ENCODE data around the gene YY1. TPM values are rescaled to one million over a fixed set of nuclear protein-coding genes. Genes with fewer than 3 reads are reported as not detected.

YY1 gene
- total RNA-seq, 2 donors from 2014 or later: 31.3 to 36.3 TPM

DNA sequence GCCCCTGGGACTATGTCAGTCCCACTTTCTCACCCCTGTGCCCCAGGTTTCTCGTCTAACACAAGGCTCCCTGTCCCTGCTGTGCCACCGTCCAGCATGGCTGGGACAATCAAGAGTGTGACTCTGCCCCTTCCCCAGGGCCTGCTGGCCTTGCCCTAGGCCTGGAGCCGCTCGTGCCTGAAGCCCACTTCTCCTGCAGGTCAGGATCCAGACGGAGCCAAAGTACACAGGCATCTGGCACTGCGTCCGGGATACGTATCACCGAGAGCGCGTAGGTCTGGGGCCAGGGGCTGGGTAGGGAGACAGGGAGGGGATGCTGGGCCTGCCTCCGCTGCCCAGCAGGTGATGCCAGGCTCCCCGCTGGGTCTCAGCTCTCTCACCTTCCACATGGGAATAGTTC is 87.0 kb downstream of the YY1 start:
- no peak for DNase-seq (ENCODE audit: low spot score)
- Histone ChIP-seq H3K9me3 (no peaks in the 10 kb centered on the region), H3K36me3 (no peaks in the 10 kb centered on the region), H3K27ac (no peak overlapping the region), H3K4me3 (no peak overlapping the region), H3K27me3 (no peaks in the 10 kb centered on the region), H3K4me1 (no peaks in the 10 kb centered on the region)
- TF ChIP-seq, protein P1, sequence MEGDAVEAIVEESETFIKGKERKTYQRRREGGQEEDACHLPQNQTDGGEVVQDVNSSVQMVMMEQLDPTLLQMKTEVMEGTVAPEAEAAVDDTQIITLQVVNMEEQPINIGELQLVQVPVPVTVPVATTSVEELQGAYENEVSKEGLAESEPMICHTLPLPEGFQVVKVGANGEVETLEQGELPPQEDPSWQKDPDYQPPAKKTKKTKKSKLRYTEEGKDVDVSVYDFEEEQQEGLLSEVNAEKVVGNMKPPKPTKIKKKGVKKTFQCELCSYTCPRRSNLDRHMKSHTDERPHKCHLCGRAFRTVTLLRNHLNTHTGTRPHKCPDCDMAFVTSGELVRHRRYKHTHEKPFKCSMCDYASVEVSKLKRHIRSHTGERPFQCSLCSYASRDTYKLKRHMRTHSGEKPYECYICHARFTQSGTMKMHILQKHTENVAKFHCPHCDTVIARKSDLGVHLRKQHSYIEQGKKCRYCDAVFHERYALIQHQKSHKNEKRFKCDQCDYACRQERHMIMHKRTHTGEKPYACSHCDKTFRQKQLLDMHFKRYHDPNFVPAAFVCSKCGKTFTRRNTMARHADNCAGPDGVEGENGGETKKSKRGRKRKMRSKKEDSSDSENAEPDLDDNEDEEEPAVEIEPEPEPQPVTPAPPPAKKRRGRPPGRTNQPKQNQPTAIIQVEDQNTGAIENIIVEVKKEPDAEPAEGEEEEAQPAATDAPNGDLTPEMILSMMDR (IDR thresholded peaks at IDR 0.05): no peak

DNA sequence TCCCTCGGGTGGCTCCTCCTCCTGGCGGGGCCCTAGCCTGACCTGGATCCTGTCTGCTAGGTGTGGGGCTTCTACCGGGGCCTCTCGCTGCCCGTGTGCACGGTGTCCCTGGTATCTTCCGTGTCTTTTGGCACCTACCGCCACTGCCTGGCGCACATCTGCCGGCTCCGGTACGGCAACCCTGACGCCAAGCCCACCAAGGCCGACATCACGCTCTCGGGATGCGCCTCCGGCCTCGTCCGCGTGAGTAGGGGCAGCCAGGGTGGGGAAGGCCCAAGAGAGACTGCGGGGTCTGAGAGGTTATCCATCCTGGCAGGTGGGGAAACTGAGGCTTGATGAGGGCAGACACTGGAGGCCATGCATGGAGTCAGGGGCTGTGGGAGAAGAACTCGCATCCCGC is 88.2 kb downstream of the YY1 start:
- no peak for DNase-seq (ENCODE audit: low spot score)
- no peaks in the 10 kb centered on the region for H3K9me3 ChIP-seq
- H3K4me3 ChIP-seq: no peak overlapping the region
- TF ChIP-seq, protein P1 (IDR thresholded peaks at IDR 0.05): no peak
- no peaks in the 10 kb centered on the region for H3K36me3 ChIP-seq
- H3K27me3 ChIP-seq: no peaks in the 10 kb centered on the region
- H3K4me1 ChIP-seq: no peaks in the 10 kb centered on the region
- no peak overlapping the region for H3K27ac ChIP-seq

DNA sequence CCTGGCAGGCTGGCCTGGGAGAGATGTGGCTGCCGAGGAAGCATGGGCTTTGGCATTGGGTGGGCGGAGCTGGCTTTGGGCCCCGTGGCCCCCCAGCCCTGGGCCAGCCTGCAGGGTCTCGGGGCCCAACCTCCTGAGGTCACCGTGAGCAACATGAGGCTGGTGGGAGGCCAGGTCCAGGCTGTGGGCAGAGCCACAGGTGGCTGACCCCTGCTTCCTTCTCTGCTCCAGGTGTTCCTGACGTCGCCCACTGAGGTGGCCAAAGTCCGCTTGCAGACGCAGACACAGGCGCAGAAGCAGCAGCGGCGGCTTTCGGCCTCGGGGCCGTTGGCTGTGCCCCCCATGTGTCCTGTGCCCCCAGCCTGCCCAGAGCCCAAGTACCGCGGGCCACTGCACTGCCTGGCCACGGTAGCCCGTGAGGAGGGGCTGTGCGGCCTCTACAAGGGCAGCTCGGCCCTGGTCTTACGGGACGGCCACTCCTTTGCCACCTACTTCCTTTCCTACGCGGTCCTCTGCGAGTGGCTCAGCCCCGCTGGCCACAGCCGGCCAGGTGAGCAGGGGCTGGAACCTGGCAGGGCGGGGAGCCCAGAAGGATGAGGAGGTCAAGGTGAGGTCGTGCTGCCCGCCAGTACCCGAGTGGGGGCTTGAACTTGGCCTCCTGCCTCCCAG is 89.7 kb downstream of the YY1 start:
- Histone ChIP-seq H3K27ac (no peak overlapping the region), H3K4me3 (no peak overlapping the region), H3K27me3 (no peaks in the 10 kb centered on the region), H3K9me3 (no peaks in the 10 kb centered on the region), H3K36me3 (no peaks in the 10 kb centered on the region), H3K4me1 (no peaks in the 10 kb centered on the region)
- no peak for DNase-seq (ENCODE audit: low spot score)
- TF ChIP-seq, protein P1 (IDR thresholded peaks at IDR 0.05): no peak

DNA sequence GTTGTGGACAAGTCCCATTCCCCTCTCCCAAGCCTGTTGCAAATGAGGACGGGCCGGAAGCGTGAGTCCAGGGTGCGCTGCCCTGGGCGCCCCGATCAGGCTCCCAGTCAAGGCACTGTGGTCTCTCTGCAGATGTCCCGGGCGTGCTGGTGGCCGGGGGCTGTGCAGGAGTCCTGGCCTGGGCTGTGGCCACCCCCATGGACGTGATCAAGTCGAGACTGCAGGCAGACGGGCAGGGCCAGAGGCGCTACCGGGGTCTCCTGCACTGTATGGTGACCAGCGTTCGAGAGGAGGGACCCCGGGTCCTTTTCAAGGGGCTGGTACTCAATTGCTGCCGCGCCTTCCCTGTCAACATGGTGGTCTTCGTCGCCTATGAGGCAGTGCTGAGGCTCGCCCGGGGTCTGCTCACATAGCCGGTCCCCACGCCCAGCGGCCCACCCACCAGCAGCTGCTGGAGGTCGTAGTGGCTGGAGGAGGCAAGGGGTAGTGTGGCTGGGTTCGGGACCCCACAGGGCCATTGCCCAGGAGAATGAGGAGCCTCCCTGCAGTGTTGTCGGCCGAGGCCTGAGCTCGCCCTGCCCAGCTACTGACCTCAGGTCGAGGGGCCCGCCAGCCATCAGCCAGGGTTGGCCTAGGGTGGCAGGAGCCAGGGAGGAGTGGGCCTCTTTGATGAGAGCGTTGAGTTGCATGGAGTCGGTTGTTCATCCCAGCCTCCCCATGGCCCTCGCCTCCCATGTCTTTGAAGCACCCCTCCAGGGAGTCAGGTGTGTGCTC is 90.5 kb downstream of the YY1 start:
- Histone ChIP-seq H3K4me3 (no peak overlapping the region), H3K36me3 (peaks cover 3% of the 10 kb centered on the region), H3K27ac (no peak overlapping the region), H3K27me3 (no peaks in the 10 kb centered on the region), H3K9me3 (no peaks in the 10 kb centered on the region), H3K4me1 (no peaks in the 10 kb centered on the region)
- no peak for DNase-seq (ENCODE audit: low spot score)
- TF ChIP-seq, protein P1 (IDR thresholded peaks at IDR 0.05): no peak

DNA sequence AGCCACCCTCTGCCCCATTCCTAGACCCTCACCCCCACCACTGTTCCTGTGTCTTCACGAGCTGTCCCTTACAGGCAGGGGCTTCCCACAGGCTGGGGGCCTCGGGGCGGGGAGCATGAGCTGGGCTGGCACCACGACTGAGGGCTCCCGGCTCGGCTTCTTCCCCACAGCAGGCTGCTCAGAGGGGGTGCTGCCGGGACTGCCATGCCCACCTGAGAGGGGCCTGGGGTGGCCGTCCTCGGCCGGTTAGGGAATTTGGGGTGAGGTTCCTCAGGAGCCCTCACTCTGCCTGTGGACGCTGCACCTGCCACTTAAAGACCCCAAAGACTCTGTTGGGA is 91.0 kb downstream of the YY1 start:
- Histone ChIP-seq H3K9me3 (no peaks in the 10 kb centered on the region), H3K36me3 (peaks cover 8% of the 10 kb centered on the region), H3K27ac (no peak overlapping the region), H3K4me3 (no peak overlapping the region), H3K4me1 (no peaks in the 10 kb centered on the region), H3K27me3 (no peaks in the 10 kb centered on the region)
- no peak for DNase-seq (ENCODE audit: low spot score)
- TF ChIP-seq, protein P1 (IDR thresholded peaks at IDR 0.05): no peak

All from right atrium auricular region (tissue), 2 donors.